WI38 (cell line): Measurements from ENCODE around the gene LYPD8.

ENCODE experiments used
- H3K4me3 ChIP-seq: 2 replicates; pipeline ENCODE4 v1.5.1; 2011; ENCODE audit warnings: low read depth, mild to moderate bottlenecking, control low read depth, low read length
- TF ChIP-seq, protein P1 (sequence below): IDR thresholded peaks from 2 replicates; pipeline ENCODE4 v1.5.1; 2012; ENCODE audit warnings: low read depth, mild to moderate bottlenecking, control low read depth, low read length

The LYPD8 gene

DNA sequence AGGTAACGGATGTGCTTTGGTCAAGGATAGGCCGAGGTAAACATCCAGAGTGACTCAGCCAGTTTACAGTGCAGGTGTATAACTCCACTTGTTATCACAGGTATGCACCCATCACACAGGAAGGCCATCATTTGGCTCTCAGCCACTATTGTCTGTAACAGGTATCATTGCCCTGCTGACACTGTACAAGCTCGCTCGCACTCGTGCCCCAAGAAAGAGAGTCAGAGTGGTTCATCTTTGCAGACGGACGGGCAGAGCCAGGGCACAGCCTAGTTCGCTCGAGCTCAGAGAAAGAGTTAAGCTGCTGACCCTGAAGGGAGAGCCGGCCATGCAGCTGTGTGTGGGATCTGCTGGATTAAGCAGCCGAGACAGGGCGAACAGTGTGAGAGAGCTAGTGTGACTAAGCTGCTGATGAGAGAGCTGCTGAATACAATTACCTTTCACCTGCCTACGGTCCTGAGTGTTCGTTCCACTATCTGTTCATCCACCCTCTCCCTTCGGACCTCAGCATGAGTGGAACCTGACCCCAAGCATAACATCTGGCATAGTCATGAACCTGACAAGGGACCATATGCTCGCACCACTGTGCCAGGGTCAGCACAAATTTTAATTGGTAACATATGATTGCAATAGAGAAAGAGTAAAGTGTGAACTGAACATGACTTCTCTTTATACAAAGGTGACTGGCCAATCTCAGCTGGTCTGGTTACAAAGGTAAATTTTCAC is 27.0 kb upstream of the LYPD8 start:
- TF ChIP-seq, protein P1, sequence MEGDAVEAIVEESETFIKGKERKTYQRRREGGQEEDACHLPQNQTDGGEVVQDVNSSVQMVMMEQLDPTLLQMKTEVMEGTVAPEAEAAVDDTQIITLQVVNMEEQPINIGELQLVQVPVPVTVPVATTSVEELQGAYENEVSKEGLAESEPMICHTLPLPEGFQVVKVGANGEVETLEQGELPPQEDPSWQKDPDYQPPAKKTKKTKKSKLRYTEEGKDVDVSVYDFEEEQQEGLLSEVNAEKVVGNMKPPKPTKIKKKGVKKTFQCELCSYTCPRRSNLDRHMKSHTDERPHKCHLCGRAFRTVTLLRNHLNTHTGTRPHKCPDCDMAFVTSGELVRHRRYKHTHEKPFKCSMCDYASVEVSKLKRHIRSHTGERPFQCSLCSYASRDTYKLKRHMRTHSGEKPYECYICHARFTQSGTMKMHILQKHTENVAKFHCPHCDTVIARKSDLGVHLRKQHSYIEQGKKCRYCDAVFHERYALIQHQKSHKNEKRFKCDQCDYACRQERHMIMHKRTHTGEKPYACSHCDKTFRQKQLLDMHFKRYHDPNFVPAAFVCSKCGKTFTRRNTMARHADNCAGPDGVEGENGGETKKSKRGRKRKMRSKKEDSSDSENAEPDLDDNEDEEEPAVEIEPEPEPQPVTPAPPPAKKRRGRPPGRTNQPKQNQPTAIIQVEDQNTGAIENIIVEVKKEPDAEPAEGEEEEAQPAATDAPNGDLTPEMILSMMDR: no peak
- H3K4me3 ChIP-seq: no peak overlapping the region

DNA sequence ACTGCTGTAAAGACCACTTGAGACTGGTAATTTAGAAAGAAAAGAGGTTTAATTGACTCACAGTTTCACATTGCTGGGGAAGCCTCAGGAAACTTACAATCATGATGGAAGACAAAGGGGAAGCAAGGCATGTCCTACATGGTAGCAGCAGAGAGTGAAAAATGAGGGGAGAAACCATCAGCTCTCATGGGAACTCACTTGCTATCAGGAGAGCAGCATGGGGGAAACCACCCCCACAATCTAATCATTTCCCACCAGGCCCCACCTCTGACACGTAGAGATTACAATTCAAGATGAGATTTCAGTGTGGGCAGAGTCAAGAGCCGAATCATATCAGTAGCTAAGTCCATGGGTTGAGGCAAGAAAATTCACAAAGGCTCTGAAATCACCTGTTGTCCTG is 23.8 kb upstream of the LYPD8 start:
- H3K4me3 ChIP-seq: no peak overlapping the region
- TF ChIP-seq, protein P1: no peak

DNA sequence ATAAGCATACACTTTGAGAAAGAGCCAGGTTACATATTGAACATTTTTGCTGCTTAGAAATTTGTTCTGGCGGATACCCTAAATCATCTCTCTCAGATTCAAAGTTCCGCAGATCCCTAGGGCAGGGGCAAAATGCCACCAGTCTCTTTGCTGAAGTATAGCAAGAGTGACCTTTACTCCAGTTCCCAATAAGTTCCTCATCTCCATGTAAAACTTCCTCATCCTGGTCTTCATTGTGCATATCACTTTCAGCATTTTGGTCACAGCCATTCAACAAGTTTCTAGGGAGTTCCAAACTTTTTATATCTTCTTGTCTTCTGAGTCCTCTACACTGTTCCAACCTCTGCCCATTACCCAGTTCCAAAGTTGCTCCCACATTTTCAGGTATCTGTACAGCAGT is 23.3 kb upstream of the LYPD8 start:
- TF ChIP-seq, protein P1: no peak
- H3K4me3 ChIP-seq: no peak overlapping the region

DNA sequence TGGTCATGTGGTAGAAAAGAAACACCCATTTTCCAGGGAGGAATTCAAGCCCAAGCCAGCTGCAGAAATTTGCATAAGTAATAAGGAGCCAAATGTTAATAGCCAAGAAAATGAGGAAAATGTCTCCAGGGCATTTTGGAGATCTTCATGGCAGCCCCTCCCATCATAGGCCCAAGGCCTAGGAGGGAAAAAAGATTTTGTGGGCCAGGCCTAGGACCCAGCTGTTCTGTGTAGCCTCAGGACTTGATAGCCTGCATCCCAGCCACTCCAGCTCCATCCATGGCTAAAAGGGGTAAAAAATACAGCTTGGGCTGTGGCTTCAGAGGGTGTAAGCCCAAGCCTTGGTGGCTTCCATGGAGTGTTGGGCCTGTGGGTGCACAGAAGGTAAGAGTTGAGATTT is 21.4 kb upstream of the LYPD8 start:
- no peak overlapping the region for H3K4me3 ChIP-seq
- TF ChIP-seq, protein P1: no peak

DNA sequence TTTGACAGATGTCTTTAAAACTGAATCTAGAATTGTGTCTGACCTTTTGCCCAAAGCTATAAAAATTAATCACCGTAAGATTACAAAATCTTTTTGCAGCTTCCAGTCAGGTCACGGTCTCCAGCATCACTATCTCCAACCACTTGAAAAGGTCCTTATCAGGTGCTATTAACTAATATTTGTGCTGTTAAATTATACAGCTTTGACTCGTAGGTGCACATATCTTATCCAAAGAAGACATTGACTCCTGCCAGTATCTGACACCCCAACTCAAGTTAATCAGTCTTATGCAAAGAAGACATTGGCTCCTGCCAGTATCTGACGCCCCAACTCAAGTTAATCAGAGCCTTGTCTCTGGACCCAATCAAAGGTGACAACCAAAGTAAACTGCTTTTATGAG is 19.9 kb upstream of the LYPD8 start:
- H3K4me3 ChIP-seq: no peak overlapping the region
- TF ChIP-seq, protein P1: no peak

DNA sequence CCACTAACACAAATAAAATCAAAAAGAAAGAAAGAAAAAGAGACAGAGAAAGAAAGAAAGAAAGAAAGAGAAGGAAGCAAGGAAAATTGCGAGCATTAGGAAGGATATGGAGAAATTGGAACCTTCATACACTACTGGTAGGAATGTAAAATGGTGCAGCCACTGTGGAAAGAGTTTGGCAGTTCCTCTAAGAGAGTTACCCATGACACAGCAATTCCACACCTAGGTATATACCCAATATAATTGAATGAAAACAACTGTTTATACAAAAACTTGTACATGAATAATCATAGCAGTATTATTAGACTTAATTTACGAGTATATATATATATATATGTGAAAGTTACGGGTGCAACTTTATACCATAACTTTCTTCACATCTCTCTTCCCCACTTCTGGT is 4.1 kb upstream of the LYPD8 start:
- H3K4me3 ChIP-seq: no peak overlapping the region
- TF ChIP-seq, protein P1: no peak

DNA sequence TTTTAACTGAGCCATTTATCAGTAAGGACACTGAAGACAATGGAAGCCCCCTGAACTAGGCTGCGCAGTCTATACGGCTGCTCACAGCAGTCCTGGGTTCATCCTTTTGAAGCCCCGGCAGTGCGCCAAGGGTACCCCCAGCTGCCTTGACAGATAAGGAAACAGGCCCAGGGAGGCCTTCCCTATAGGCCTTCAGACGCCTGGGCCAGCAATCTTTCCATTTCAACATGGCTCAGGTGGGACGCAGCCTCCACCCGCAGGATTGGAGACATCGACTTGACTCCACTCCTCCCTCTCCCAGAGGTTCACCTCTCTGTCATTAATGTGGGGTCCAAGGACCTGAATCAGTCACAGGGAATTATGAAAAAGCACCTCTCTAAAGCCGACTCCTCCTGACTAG is 2.8 kb upstream of the LYPD8 start:
- H3K4me3 ChIP-seq: no peak overlapping the region
- TF ChIP-seq, protein P1: no peak
